Heart right ventricle (tissue), 16 donors: Measurements from ENCODE around the gene TSPOAP1. TPM values are rescaled to one million over a fixed set of nuclear protein-coding genes. Genes with fewer than 3 reads are reported as not detected.
A peak's percentile ranks its signal among the peaks of the same experiment; 100 is the strongest.

Experiments
- ATAC-seq, 8 donors: fragments of 200-7000 bp; cut with Tn5 transposase; one replicate each; pipeline ENCODE4 v1.9.1; 2020; ENCODE audit warnings: mild to moderate bottlenecking in 8 of 8, moderate library complexity in 8 of 8, moderate number of reproducible peaks in 1 of 8
- DNase-seq, 2 donors: peaks; one replicate each; pipeline ENCODE4 v3.0.0-alpha.2; 2020
- H3K27ac ChIP-seq, 10 donors: fragments of 200-600 bp; sonication (generic) in 2 of 10; one replicate each; pipeline versions ENCODE4 v1.5.0 to v1.8.0; 2020 to 2022; ENCODE audit warnings: mild to moderate bottlenecking in 3 of 10
- H3K27me3 ChIP-seq, 7 donors: fragments of 200-600 bp; one replicate each; pipeline ENCODE4 v1.8.0; 2021 to 2022; ENCODE audit warnings: mild to moderate bottlenecking in 2 of 7
- H3K36me3 ChIP-seq, 9 donors: fragments of 200-600 bp; sonication (generic) in 1 of 9; one replicate each; pipeline versions ENCODE4 v1.5.0 to v1.8.0; 2020 to 2022; ENCODE audit warnings: mild to moderate bottlenecking in 2 of 9
- H3K4me1 ChIP-seq, 9 donors: fragments of 200-600 bp; sonication (generic) in 1 of 9; one replicate each; pipeline versions ENCODE4 v1.5.0 to v1.8.0; 2020 to 2022; ENCODE audit warnings: mild to moderate bottlenecking in 4 of 9
- H3K4me3 ChIP-seq, 10 donors: fragments of 200-600 bp; sonication (generic) in 2 of 10; one replicate each; pipeline versions ENCODE4 v1.5.0 to v1.8.0; 2020 to 2022; ENCODE audit warnings: mild to moderate bottlenecking in 7 of 10, moderate library complexity in 2 of 10
- H3K9me3 ChIP-seq, 11 donors: fragments of 200-600 bp in 10 of 11; sonication (generic) in 2 of 11; one replicate each; pipeline versions ENCODE4 v1.5.0 to v1.8.0; 2013 to 2022; ENCODE audit warnings: mild to moderate bottlenecking in 2 of 11, control low read depth in 1 of 11, moderate library complexity in 1 of 11
- WGBS, 2 donors: extraction: QIAGEN DNeasy Blood & Tissue Kit; methylation state at CpG; one replicate each; pipeline ENCODE4 v1.1.7; 2013; ENCODE audit warnings: inconsistent platforms in 1 of 2; 5-methylcytosine and 5-hydroxymethylcytosine counted together
- intact Hi-C, 10 donors: fragments of 100-400 bp; cut with DNase I; formaldehyde crosslinking; loops; one replicate each; pipeline versions ENCODE4 v1.11.1 to v1.14.2; 2022
- polyA plus RNA-seq, 2 donors: library from polyadenylated mRNA; stranded (reverse); fragments of 200-250 nt; gene quantifications; one replicate each; pipeline ENCODE4 v1.2.3, GENCODE V29; 2013
- total RNA-seq, 10 donors: library from RNA; stranded (reverse); fragmentation: NEBNext Ultra II Directional in 3 of 10; extraction: Animal tissue kit (Norgen Biotek cat#: 25700) in 3 of 10; gene quantifications; one replicate each; pipeline versions ENCODE4 v1.2.1 to v1.2.4, GENCODE V29; 2021 to 2023
- TF ChIP-seq, protein P1 (sequence below), 9 donors: fragments of 200-600 bp; sonication (generic) in 2 of 9; IDR thresholded peaks; one replicate each; pipeline versions ENCODE4 v1.5.0 to v1.8.0; 2021 to 2022; ENCODE audit warnings: antibody characterized with exemption in 9 of 9, mild to moderate bottlenecking in 5 of 9, moderate library complexity in 1 of 9
- donor health status: Arrhythmogenic right ventricular cardiomyopathy.
- donor health status: ischemic (EF 13 %, LVEDD 7.1; RV severe dilation, severe dysfunction).
- donor health status: healthy with polysubstance abuse.
- donor health status: DM: no; HTN: yes; CAD: no.
- donor health status: DM: no; HTN: no; CAD: no.
- donor health status: ischemic (EF 25% LVEDD 6.9; RV normal size, moderate dysfunction).
- donor health status: ischemic (EF 25% LVEDD 5.7; RV mildly dilated, moderate dysfunction).
- donor health status: healthy.
- donor health status: DM: yes; HTN: yes; CAD: no.
- donor health status: Ischemic cardiomyopathy.
- donor health status: ischemic (EF 35%, LVEDD 5.7; RV mildly dilated, moderate dysfunction).
- donor health status: nonischemic (EF 11% LVEDD 7.7; RV severe dilation, severe dysfunction).
- donor health status: DM: yes; HTN: yes; CAD: no.
- donor health status: PGD.
- donor health status: ischemic (EF 29% LVEDD 5.4; RV normal size, mild dysfunction).
- donor health status: nonischemic (EF 23%, LVEDD 6.1; RV moderate dilation, normal function).

The TSPOAP1 gene
- total and polyA plus RNA-seq, 12 donors, result 1.6 to 35.6 (median 12.4) TPM

DNA sequence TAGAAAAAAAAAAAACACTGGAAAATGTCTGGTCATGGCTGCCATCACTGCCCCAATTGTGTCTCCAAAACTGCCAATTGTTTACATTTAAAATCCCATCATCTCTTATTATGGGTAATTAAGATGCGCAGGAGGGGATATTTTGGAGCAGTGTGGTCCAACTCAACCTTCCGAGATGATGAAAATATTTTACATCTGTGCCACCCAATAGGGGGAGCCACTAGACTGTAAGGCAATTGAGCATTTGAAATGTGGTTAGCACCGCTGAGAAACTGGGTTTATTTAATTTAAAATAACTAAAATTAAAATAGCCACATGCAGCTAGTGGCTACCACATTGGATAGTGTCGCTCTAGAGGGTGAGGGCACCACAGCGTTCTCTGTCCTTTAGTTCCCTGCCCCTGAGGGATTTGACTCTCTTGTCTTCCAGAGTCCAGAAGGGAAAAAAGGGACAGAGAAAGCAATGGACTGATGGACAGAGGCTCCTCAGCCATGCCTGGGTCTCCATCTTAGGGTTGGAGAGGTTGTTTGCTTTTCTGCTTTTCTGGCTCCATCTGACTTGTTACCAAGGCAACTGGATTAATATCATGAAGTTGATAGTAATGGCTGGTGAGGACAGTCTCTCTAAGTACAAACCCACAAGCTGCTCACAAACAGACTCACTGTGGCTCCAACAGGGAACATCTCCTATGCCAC, 51.3 kb downstream of the TSPOAP1 start:
- DNase-seq, result no peak
- ATAC-seq, result no peak
- no peak overlapping the region for H3K4me3 ChIP-seq
- intact Hi-C loops, result loop anchor here in 1 of 10 donors (5.0 kb wide), 1 partner anchor 975 kb away; no protein-coding TSS in a partner anchor
- WGBS, 2 donors, result 63 to 70% methylated on average over 5 of the region's 5 CpGs
- TF ChIP-seq, protein P1, sequence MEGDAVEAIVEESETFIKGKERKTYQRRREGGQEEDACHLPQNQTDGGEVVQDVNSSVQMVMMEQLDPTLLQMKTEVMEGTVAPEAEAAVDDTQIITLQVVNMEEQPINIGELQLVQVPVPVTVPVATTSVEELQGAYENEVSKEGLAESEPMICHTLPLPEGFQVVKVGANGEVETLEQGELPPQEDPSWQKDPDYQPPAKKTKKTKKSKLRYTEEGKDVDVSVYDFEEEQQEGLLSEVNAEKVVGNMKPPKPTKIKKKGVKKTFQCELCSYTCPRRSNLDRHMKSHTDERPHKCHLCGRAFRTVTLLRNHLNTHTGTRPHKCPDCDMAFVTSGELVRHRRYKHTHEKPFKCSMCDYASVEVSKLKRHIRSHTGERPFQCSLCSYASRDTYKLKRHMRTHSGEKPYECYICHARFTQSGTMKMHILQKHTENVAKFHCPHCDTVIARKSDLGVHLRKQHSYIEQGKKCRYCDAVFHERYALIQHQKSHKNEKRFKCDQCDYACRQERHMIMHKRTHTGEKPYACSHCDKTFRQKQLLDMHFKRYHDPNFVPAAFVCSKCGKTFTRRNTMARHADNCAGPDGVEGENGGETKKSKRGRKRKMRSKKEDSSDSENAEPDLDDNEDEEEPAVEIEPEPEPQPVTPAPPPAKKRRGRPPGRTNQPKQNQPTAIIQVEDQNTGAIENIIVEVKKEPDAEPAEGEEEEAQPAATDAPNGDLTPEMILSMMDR (IDR thresholded peaks at IDR 0.05), result peak in 5 of 9 donors; percentile 21 to 47 (median 31)
- no peaks in the 10 kb centered on the region for H3K9me3 ChIP-seq
- H3K27ac ChIP-seq, result no peak overlapping the region
- peaks cover 0 to 23% (median 11%) of the 10 kb centered on the region in 9 donors for H3K4me1 ChIP-seq
- H3K36me3 ChIP-seq, result no peaks in the 10 kb centered on the region
- peaks cover 0 to 49% (median 22%) of the 10 kb centered on the region in 7 donors for H3K27me3 ChIP-seq

- intact Hi-C loops, result loop anchor here in 1 of 10 donors (5.0 kb wide), 1 partner anchor 974 kb away; no protein-coding TSS in a partner anchor
- H3K36me3 ChIP-seq, result no peaks in the 10 kb centered on the region
- TF ChIP-seq, protein P1 (IDR thresholded peaks at IDR 0.05), result no peak
- H3K27ac ChIP-seq, result no peak overlapping the region
- peaks cover 0 to 23% (median 11%) of the 10 kb centered on the region in 9 donors for H3K4me1 ChIP-seq
- H3K4me3 ChIP-seq, result no peak overlapping the region
- H3K9me3 ChIP-seq, result no peaks in the 10 kb centered on the region
- 53 to 57% methylated on average over 2 of the region's 2 CpGs for WGBS, 2 donors
- ATAC-seq (no peak), DNase-seq (no peak)
- peaks cover 0 to 42% (median 22%) of the 10 kb centered on the region in 7 donors for H3K27me3 ChIP-seq
These were observed 52.2 kb downstream of the TSPOAP1 start for GRCh38 chr17:58276423-58276822.

GRCh38 chr17:58275417-58275816, 53.2 kb downstream of the TSPOAP1 start:
- no peak overlapping the region for H3K4me3 ChIP-seq
- 87 to 89% methylated on average over 10 of the region's 10 CpGs for WGBS, 2 donors
- intact Hi-C loops, result loop anchor here in 1 of 10 donors (5.0 kb wide), 1 partner anchor 973 kb away; no protein-coding TSS in a partner anchor
- H3K4me1 ChIP-seq, result peaks cover 0 to 23% (median 11%) of the 10 kb centered on the region in 9 donors
- H3K36me3 ChIP-seq, result no peaks in the 10 kb centered on the region
- TF ChIP-seq, protein P1 (IDR thresholded peaks at IDR 0.05), result no peak
- peaks cover 0 to 34% (median 17%) of the 10 kb centered on the region in 7 donors for H3K27me3 ChIP-seq
- H3K9me3 ChIP-seq, result no peaks in the 10 kb centered on the region
- DNase-seq (no peak), ATAC-seq (no peak)
- H3K27ac ChIP-seq, result no peak overlapping the region

DNA sequence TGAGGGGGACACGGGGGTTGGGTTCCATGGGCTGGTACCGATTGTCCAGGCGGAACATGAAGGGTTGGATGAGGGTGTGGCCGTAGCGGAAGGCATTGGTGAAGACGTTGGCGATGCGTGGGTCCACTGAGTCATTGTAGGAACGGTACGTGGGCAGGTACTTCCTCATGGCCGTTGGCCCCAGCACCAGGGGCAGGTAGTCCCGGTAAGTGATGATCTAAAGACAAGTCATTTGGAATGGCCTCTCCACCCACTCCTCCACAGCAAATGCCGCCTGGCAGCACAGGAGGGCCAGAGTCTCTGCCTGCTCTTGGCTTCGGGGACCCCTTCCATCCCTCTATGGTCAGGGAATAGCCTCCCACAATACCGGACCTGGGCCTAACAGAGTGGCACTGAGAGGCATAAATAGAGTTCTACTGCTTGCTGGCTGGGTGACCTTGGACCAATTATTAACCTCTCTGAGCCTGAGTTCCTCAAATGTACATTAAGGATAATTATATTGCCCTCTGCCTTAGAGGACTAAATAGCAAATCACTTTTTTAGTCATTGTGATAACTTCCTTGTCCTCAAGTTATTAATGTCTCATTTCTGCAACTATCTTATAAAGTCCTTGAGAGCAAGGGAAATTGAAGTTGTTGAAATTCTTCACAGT, 55.0 kb downstream of the TSPOAP1 start:
- no peaks in the 10 kb centered on the region for H3K9me3 ChIP-seq
- no peak overlapping the region for H3K27ac ChIP-seq
- DNase-seq (no peak), ATAC-seq (no peak)
- H3K36me3 ChIP-seq, result no peaks in the 10 kb centered on the region
- TF ChIP-seq, protein P1 (IDR thresholded peaks at IDR 0.05), result no peak
- intact Hi-C loops, result no loop called here
- no peak overlapping the region for H3K4me3 ChIP-seq
- H3K27me3 ChIP-seq, result peaks cover 0 to 24% (median 6%) of the 10 kb centered on the region in 7 donors
- H3K4me1 ChIP-seq, result peaks cover 0 to 10% (median 1%) of the 10 kb centered on the region in 9 donors
- 87 to 88% methylated on average over 15 of the region's 15 CpGs for WGBS, 2 donors
